Type B pancreatic cell (in vitro differentiated cells): ENCODE measurements around the gene ATRX. TPM values are rescaled to one million over a fixed set of nuclear protein-coding genes. Genes with fewer than 3 reads are reported as not detected.

Source experiments
- DNase-seq: peaks from one replicate; pipeline ENCODE4 v3.0.0; 2021; ENCODE audit warnings: mixed read lengths; ENCODE audit not compliant: unreplicated experiment; ENCODE audit errors: extremely low spot score
- H3K27ac Mint-ChIP-seq: 2 replicates; pipeline ENCODE4 v1.8.0; 2021; ENCODE audit warnings: mild to moderate bottlenecking, mixed read lengths
- H3K27me3 Mint-ChIP-seq: 2 replicates; pipeline ENCODE4 v1.8.0; 2021; ENCODE audit warnings: mixed read lengths
- H3K36me3 Mint-ChIP-seq: 2 replicates; pipeline ENCODE4 v1.8.0; 2021; ENCODE audit warnings: mixed read lengths
- H3K4me1 Mint-ChIP-seq: one replicate; pipeline ENCODE4 v1.8.0; 2021; ENCODE audit warnings: mixed read lengths; ENCODE audit not compliant: unreplicated experiment
- H3K4me3 Mint-ChIP-seq: 2 replicates; pipeline ENCODE4 v1.8.0; 2021; ENCODE audit warnings: mild to moderate bottlenecking, mixed read lengths
- H3K9me3 Mint-ChIP-seq: 2 replicates; pipeline ENCODE4 v1.8.0; 2021; ENCODE audit warnings: mixed read lengths
- total RNA-seq: library from RNA; stranded (reverse); gene quantifications from 2 replicates; pipeline ENCODE4 v1.2.1, GENCODE V29; 2021; ENCODE audit warnings: low replicate concordance
- TF ChIP-seq, protein P1 (sequence below): fragments of 200-600 bp; sonication (generic); conservative IDR thresholded peaks from 2 replicates; pipeline ENCODE4 v1.5.0; 2021; ENCODE audit warnings: antibody characterized with exemption, mild to moderate bottlenecking

The ATRX gene
- total RNA-seq, 1 donor from 2014 or later = 110 TPM

DNA sequence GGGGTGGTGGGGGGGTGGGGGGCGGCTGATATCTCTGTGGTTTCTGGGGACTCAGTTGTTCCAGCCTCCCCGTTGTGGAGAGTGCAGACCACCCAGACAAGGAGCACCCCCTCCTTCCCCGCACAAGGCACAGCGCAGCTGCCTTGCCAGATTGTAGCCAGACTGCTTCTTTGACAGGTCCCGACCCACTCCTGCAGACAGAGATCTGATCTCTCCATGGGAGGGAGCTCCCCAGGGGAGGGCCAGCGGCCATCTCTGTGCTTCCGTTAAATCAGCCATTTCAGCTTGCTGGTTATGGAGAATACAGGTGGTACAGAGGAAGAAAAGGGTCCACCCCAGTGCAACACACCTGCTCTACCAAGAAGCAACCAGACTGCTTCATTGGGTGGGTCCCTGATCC lies 258.0 kb downstream of the ATRX start:
- DNase-seq = no peak
- Mint-ChIP-seq H3K9me3 (no peaks in the 10 kb centered on the region), H3K27ac (no peak overlapping the region), H3K4me1 (no peaks in the 10 kb centered on the region), H3K4me3 (no peak overlapping the region), H3K27me3 (no peaks in the 10 kb centered on the region), H3K36me3 (peaks cover 33% of the 10 kb centered on the region)
- TF ChIP-seq, protein P1, sequence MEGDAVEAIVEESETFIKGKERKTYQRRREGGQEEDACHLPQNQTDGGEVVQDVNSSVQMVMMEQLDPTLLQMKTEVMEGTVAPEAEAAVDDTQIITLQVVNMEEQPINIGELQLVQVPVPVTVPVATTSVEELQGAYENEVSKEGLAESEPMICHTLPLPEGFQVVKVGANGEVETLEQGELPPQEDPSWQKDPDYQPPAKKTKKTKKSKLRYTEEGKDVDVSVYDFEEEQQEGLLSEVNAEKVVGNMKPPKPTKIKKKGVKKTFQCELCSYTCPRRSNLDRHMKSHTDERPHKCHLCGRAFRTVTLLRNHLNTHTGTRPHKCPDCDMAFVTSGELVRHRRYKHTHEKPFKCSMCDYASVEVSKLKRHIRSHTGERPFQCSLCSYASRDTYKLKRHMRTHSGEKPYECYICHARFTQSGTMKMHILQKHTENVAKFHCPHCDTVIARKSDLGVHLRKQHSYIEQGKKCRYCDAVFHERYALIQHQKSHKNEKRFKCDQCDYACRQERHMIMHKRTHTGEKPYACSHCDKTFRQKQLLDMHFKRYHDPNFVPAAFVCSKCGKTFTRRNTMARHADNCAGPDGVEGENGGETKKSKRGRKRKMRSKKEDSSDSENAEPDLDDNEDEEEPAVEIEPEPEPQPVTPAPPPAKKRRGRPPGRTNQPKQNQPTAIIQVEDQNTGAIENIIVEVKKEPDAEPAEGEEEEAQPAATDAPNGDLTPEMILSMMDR = no peak

DNA sequence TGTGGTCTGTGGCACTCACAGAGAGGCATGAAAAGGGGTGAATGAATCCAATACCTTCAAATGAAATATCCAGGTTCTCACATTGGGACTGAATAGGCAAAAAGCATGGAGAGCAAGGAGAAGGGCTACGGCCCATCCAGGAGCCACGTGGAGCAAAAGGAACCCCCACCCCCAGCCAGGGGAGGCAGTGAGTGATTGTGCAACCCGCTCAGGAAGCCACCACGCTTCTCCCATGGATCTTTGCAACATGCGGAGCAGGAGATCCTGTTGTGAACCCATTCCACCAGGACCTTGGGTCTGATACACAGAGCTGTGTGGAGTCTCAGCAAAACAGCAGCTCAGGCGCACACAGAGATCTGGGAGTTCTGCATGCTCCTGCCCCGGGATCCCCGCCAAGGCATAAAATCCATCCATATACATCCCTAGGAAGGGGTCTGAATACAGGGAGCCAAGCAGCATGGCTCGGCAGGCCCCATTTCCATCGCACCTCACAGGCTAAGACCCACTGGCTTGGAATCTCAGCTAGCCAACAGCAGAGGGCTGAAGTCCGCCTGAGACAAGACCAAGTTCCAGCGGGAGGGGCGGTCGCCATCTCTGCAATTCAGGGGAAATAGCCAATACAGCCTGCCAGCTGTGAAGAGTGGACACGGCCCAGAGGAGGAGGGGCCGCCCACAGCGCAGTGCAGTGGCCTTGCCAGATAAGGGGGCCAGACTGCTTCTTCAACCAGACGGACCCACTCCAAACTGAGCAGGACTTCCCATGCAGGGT lies 258.6 kb downstream of the ATRX start:
- H3K36me3 Mint-ChIP-seq = peaks cover 35% of the 10 kb centered on the region
- TF ChIP-seq, protein P1 = no peak
- H3K4me1 Mint-ChIP-seq = no peaks in the 10 kb centered on the region
- H3K27ac Mint-ChIP-seq = no peak overlapping the region
- H3K9me3 Mint-ChIP-seq = no peaks in the 10 kb centered on the region
- H3K27me3 Mint-ChIP-seq = no peaks in the 10 kb centered on the region
- H3K4me3 Mint-ChIP-seq = no peak overlapping the region
- no peak for DNase-seq

DNA sequence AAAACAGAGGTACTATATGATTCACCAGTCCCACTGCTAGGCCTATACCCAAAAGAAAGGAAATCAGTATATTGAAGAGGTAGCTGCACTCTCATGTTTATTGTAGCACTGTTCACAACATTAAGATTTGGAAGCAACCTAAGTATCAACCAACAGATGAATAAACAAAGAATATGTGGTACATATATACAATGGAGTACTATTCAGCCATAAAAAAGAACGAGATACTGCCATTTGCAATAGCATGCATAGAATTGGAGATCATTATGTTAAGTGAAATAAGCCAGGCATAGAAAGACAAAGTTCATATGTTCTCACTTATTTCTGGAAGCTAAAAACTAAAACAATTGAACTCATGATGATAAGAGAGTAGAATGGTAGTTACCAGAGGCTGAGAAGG lies 266.3 kb downstream of the ATRX start:
- TF ChIP-seq, protein P1 = no peak
- Mint-ChIP-seq H3K4me1 (no peaks in the 10 kb centered on the region), H3K27me3 (no peaks in the 10 kb centered on the region), H3K4me3 (no peak overlapping the region), H3K9me3 (peaks cover 8% of the 10 kb centered on the region), H3K36me3 (peaks cover 43% of the 10 kb centered on the region), H3K27ac (no peak overlapping the region)
- DNase-seq = no peak

DNA sequence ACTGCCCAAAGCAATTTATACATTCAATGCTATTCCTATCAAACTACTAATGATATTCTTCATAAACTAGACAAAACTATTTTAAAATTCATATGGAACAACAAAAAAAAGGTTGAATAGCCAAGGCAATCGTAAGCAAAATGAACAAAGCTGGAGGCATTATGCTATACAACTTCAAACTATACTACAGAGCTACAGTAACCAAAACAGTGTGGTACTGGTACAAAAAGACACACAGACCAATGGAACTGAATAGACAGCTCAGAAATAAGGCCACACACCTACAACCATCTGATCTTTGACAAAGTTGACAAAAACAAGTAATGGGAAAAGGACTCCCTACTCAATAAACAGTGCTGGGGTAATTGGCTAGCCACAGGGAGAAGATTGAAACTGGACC lies 271.8 kb downstream of the ATRX start:
- no peak for DNase-seq
- Mint-ChIP-seq H3K4me3 (no peak overlapping the region), H3K36me3 (peaks cover 41% of the 10 kb centered on the region), H3K27ac (no peak overlapping the region), H3K27me3 (no peaks in the 10 kb centered on the region), H3K9me3 (peaks cover 8% of the 10 kb centered on the region), H3K4me1 (no peaks in the 10 kb centered on the region)
- TF ChIP-seq, protein P1 = no peak

- no peak for DNase-seq
- H3K36me3 Mint-ChIP-seq = peaks cover 20% of the 10 kb centered on the region
- TF ChIP-seq, protein P1 = no peak
- H3K4me3 Mint-ChIP-seq = no peak overlapping the region
- no peaks in the 10 kb centered on the region for H3K4me1 Mint-ChIP-seq
- no peak overlapping the region for H3K27ac Mint-ChIP-seq
- no peaks in the 10 kb centered on the region for H3K27me3 Mint-ChIP-seq
- no peaks in the 10 kb centered on the region for H3K9me3 Mint-ChIP-seq
Measured at GRCh38 chrX:77510007-77510406, 276.0 kb downstream of the ATRX start.
